ENCODE measurements around the gene LRRC45.

- TF ChIP-seq CTCF (conservative IDR thresholded peaks at IDR 0.05) (no peak), EZH2 (IDR thresholded peaks at IDR 0.05; ENCODE audit: low read depth) (no peak)
Measured at GRCh38 chr17:81999976-82000802, 22.9 kb upstream of the LRRC45 start.
